Neural progenitor cell (in vitro differentiated cells): ENCODE results near the gene CXCL6.

ENCODE experiments used
- EZH2 ChIP-seq: fragments of 200-600 bp; sonication (generic); IDR thresholded peaks from 2 replicates; pipeline ENCODE4 v1.6.1; 2017; ENCODE audit warnings: antibody characterized with exemption, mild to moderate bottlenecking, moderate library complexity
- TF ChIP-seq, protein P1 (sequence below): fragments of 200-600 bp; sonication (generic); IDR thresholded peaks from 2 replicates; pipeline ENCODE4 v1.5.1; 2017; ENCODE audit warnings: antibody characterized with exemption, mild to moderate bottlenecking

DNA sequence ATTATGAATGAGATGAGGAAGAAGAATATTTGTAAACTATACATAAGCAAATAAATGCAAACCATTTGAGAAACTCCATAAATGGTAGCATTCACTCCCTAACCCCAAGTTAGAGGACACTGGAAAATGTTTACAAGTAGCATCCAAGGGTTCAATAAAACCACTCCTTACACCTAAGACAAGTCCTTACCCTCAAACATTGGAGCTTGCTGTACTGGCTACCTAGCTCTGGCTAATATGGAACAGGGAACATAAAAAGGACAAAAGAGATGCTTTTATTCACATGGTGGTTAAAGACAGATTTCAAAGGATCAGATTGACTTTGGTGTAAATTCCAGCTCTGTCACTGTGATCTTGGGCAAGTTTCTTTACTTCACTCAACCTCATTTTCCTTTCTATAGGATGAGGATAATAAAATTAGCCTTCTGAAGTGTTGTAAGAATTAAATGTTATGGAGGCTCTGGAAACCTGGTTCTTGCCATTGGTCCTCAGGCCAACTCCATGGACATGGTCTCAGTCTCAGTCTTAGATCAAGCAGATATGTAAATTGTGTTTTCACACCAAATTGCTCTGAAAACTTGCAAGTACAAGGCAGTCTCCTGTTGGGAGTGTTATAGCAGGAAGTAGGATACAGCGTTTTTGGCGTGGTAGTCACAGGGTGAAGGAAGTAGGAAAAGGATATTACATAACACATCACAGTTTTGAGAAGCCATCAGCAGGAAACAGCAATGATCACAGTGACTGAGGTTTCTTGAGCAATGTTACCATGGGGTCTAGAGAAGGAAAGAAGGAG lies 36.0 kb downstream of the CXCL6 start:
- TF ChIP-seq, protein P1, sequence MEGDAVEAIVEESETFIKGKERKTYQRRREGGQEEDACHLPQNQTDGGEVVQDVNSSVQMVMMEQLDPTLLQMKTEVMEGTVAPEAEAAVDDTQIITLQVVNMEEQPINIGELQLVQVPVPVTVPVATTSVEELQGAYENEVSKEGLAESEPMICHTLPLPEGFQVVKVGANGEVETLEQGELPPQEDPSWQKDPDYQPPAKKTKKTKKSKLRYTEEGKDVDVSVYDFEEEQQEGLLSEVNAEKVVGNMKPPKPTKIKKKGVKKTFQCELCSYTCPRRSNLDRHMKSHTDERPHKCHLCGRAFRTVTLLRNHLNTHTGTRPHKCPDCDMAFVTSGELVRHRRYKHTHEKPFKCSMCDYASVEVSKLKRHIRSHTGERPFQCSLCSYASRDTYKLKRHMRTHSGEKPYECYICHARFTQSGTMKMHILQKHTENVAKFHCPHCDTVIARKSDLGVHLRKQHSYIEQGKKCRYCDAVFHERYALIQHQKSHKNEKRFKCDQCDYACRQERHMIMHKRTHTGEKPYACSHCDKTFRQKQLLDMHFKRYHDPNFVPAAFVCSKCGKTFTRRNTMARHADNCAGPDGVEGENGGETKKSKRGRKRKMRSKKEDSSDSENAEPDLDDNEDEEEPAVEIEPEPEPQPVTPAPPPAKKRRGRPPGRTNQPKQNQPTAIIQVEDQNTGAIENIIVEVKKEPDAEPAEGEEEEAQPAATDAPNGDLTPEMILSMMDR, result no peak
- no peak for TF ChIP-seq EZH2
